ENCODE measurements around the gene FGR. TPM values are rescaled to one million over a fixed set of nuclear protein-coding genes. Genes with fewer than 3 reads are reported as not detected.
A peak's percentile ranks its signal among the peaks of the same experiment; 100 is the strongest.

FGR gene
- total RNA-seq, 1 donor from 2014 or later, result 3.5 TPM

- no peak for DNase-seq
- no peak for TF ChIP-seq CTCF (IDR thresholded peaks at IDR 0.05; ENCODE audit: borderline replicate concordance)
- intact Hi-C loops (cut with micrococcal nuclease), result no loop called here
- Histone ChIP-seq H3K36me3 (no peaks in the 10 kb centered on the region), H3K4me3 (no peak overlapping the region), H3K9me3 (replicated peaks) (no peaks in the 10 kb centered on the region), H3K27ac (replicated peaks) (peak overlapping the region; percentile 8), H3K4me1 (peaks cover 55% of the 10 kb centered on the region), H3K27me3 (ENCODE audit: low read depth) (no peaks in the 10 kb centered on the region)
Observed at GRCh38 chr1:27626031-27626935, 8.7 kb downstream of the FGR start.

- Histone ChIP-seq H3K27ac (replicated peaks) (no peak overlapping the region), H3K4me3 (no peak overlapping the region), H3K36me3 (no peaks in the 10 kb centered on the region), H3K27me3 (ENCODE audit: low read depth) (no peaks in the 10 kb centered on the region), H3K9me3 (replicated peaks) (no peaks in the 10 kb centered on the region), H3K4me1 (peaks cover 39% of the 10 kb centered on the region)
- intact Hi-C loops (cut with micrococcal nuclease), result no loop called here
- DNase-seq, result no peak
- TF ChIP-seq CTCF (IDR thresholded peaks at IDR 0.05; ENCODE audit: borderline replicate concordance), result no peak
Observed at GRCh38 chr1:27624467-27625178, 10.4 kb downstream of the FGR start.

- no peaks in the 10 kb centered on the region for H3K9me3 ChIP-seq (replicated peaks)
- H3K27ac ChIP-seq (replicated peaks), result no peak overlapping the region
- no peaks in the 10 kb centered on the region for H3K27me3 ChIP-seq (ENCODE audit: low read depth)
- no peak for TF ChIP-seq CTCF (IDR thresholded peaks at IDR 0.05; ENCODE audit: borderline replicate concordance)
- H3K4me3 ChIP-seq, result no peak overlapping the region
- DNase-seq, result no peak
- H3K4me1 ChIP-seq, result peaks cover 28% of the 10 kb centered on the region
- intact Hi-C loops (cut with micrococcal nuclease), result no loop called here
- no peaks in the 10 kb centered on the region for H3K36me3 ChIP-seq
Observed at GRCh38 chr1:27623327-27624212, 11.4 kb downstream of the FGR start.

GRCh38 chr1:27622828-27623227 is 12.2 kb downstream of the FGR start:
- H3K27ac ChIP-seq (replicated peaks), result no peak overlapping the region
- peaks cover 22% of the 10 kb centered on the region for H3K4me1 ChIP-seq
- no peak overlapping the region for H3K4me3 ChIP-seq
- no peaks in the 10 kb centered on the region for H3K36me3 ChIP-seq
- intact Hi-C loops (cut with micrococcal nuclease), result no loop called here
- no peaks in the 10 kb centered on the region for H3K9me3 ChIP-seq (replicated peaks)
- no peaks in the 10 kb centered on the region for H3K27me3 ChIP-seq (ENCODE audit: low read depth)
- no peak for TF ChIP-seq CTCF (IDR thresholded peaks at IDR 0.05; ENCODE audit: borderline replicate concordance)
- no peak for DNase-seq
